CD4-positive, alpha-beta T cell (primary cell): ENCODE data around the gene TPSB2. TPM values are rescaled to one million over a fixed set of nuclear protein-coding genes. Genes with fewer than 3 reads are reported as not detected.

ENCODE experiments used
- ATAC-seq: fragments of 200-7000 bp; cut with Tn5 transposase; one replicate; pipeline ENCODE4 v1.10.0; 2022; ENCODE audit warnings: mild to moderate bottlenecking; ENCODE audit not compliant: poor library complexity
- CTCF ChIA-PET: fragments of 350-600 bp; sonication (Branson Sonifier 250); formaldehyde crosslinking; loops from one replicate; lab custom pipeline; 2021; ENCODE audit warnings: antibody characterized with exemption, inconsistent platforms; lab: Charles Lee
- POLR2A ChIA-PET: fragments of 350-600 bp; sonication (Branson Sonifier 250); formaldehyde crosslinking; loops from one replicate; lab custom pipeline; 2021; ENCODE audit warnings: antibody characterized with exemption, inconsistent platforms; lab: Charles Lee
- DNase-seq, 14 experiments: peaks; one replicate each; pipeline ENCODE4 v3.0.0-alpha.2; 2013 to 2020; ENCODE audit warnings: mixed read lengths in 2 of 14
- H3K27ac ChIP-seq, 2 donors: one replicate each; pipeline versions ENCODE4 v1.5.1 to v1.7.0; 2013; ENCODE audit warnings: low read length in 2 of 2, low read depth in 1 of 2, mild to moderate bottlenecking in 1 of 2
- H3K27me3 ChIP-seq, 2 experiments: 1 replicate in 1 of 2; 2 replicates in 1 of 2; pipeline versions ENCODE4 v1.6.1 to v1.7.0; 2013; ENCODE audit warnings: low read length in 2 of 2, control low read depth in 1 of 2, mild to moderate bottlenecking in 1 of 2, moderate library complexity in 1 of 2; ENCODE audit not compliant: insufficient read depth in 2 of 2, control insufficient read depth in 1 of 2
- H3K36me3 ChIP-seq: one replicate; pipeline ENCODE4 v1.6.1; 2013; ENCODE audit warnings: low read length, control low read depth; ENCODE audit not compliant: insufficient read depth
- H3K4me1 ChIP-seq: one replicate; pipeline ENCODE4 v1.6.1; 2013; ENCODE audit warnings: low read length, control low read depth; ENCODE audit not compliant: insufficient read depth
- H3K4me3 ChIP-seq: one replicate; pipeline ENCODE4 v1.5.1; 2013; ENCODE audit warnings: mild to moderate bottlenecking, low read length, moderate library complexity
- H3K9me3 ChIP-seq, 2 experiments: 1 replicate in 1 of 2; 2 replicates in 1 of 2; pipeline versions ENCODE4 v1.6.1 to v1.7.0; 2013; ENCODE audit warnings: low read length in 2 of 2, mild to moderate bottlenecking in 2 of 2, control low read depth in 1 of 2, moderate library complexity in 1 of 2; ENCODE audit not compliant: control insufficient read depth in 1 of 2, insufficient read depth in 1 of 2
- H3K27ac Mint-ChIP-seq: one replicate; pipeline ENCODE4 v1.8.0; 2020; ENCODE audit warnings: mixed read lengths
- H3K27me3 Mint-ChIP-seq: one replicate; pipeline ENCODE4 v1.8.0; 2021; ENCODE audit warnings: mixed read lengths
- H3K36me3 Mint-ChIP-seq: one replicate; pipeline ENCODE4 v1.8.0; 2021; ENCODE audit warnings: low read depth, mixed read lengths
- H3K4me1 Mint-ChIP-seq: one replicate; pipeline ENCODE4 v1.8.0; 2021; ENCODE audit warnings: low read depth, mixed read lengths
- H3K4me3 Mint-ChIP-seq: one replicate; pipeline ENCODE4 v1.8.0; 2020; ENCODE audit warnings: mild to moderate bottlenecking, mixed read lengths
- H3K9me3 Mint-ChIP-seq: one replicate; pipeline ENCODE4 v1.8.0; 2020; ENCODE audit warnings: mixed read lengths
- intact Hi-C, 2 experiments: fragments of 100-400 bp; cut with DNase I in 1 of 2; cut with micrococcal nuclease in 1 of 2; formaldehyde crosslinking; loops; one replicate each; pipeline versions ENCODE4 v1.15.1 to v1.9.0; 2023 to 2025; cut with DNase I, micrococcal nuclease
- total RNA-seq, 174 experiments: library from RNA in 2 of 174; stranded (reverse) in 2 of 174; gene quantifications; one replicate each; pipeline ENCODE4 v1.2.3 and lab custom pipeline; 2021 to 2026
- TF ChIP-seq, protein P1 (sequence below): fragments of 200-600 bp; IDR thresholded peaks from one replicate; pipeline ENCODE4 v1.8.0; 2022; ENCODE audit warnings: antibody characterized with exemption, mild to moderate bottlenecking

Gene TPSB2
- total RNA-seq, 2 experiments from 2014 or later: not detected

DNA sequence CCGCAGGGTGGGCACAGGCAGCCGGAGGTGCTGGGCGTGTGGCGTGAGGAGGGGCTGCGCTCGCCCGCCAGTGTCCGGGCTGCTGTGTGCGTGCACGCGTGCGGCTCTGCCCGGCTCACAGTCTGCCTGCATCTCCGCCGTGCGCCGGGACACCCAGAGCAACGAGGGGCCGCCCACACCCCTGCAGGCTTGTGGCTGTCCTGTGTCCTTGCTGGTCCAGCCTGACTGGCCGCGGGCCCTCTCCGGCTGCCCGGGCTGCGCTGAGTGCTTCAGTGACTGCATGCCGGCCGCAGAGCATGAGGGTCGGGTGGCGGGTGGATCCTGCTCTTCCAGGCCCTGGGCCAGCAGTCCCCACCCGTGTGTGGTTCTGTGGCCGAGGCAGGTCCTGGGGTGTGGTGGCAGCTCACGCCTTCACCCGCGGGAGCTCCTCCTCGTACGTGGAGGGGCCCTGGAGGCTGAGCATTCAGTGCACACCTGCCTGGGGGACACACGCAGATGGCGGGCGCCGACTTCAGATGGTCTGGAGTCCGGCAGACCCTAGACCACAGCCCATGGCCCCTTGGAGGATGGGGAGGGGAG lies 17.3 kb downstream of the TPSB2 start:
- H3K36me3 ChIP-seq: no peaks in the 10 kb centered on the region
- no peak for ATAC-seq
- H3K9me3 Mint-ChIP-seq: no peaks in the 10 kb centered on the region
- DNase-seq: no peak
- TF ChIP-seq, protein P1, sequence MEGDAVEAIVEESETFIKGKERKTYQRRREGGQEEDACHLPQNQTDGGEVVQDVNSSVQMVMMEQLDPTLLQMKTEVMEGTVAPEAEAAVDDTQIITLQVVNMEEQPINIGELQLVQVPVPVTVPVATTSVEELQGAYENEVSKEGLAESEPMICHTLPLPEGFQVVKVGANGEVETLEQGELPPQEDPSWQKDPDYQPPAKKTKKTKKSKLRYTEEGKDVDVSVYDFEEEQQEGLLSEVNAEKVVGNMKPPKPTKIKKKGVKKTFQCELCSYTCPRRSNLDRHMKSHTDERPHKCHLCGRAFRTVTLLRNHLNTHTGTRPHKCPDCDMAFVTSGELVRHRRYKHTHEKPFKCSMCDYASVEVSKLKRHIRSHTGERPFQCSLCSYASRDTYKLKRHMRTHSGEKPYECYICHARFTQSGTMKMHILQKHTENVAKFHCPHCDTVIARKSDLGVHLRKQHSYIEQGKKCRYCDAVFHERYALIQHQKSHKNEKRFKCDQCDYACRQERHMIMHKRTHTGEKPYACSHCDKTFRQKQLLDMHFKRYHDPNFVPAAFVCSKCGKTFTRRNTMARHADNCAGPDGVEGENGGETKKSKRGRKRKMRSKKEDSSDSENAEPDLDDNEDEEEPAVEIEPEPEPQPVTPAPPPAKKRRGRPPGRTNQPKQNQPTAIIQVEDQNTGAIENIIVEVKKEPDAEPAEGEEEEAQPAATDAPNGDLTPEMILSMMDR: no peak
- H3K27me3 Mint-ChIP-seq: no peaks in the 10 kb centered on the region
- no peak overlapping the region for H3K27ac ChIP-seq
- H3K4me1 Mint-ChIP-seq: peaks cover 5% of the 10 kb centered on the region
- peaks cover 15% of the 10 kb centered on the region for H3K4me1 ChIP-seq
- no peaks in the 10 kb centered on the region for H3K27me3 ChIP-seq
- no peak overlapping the region for H3K27ac Mint-ChIP-seq
- POLR2A ChIA-PET: no interaction called here
- no peak overlapping the region for H3K4me3 Mint-ChIP-seq
- H3K4me3 ChIP-seq: no peak overlapping the region
- peaks cover 0 to 8% of the 10 kb centered on the region in 2 experiments for H3K9me3 ChIP-seq
- CTCF ChIA-PET: no interaction called here
- intact Hi-C loops: no loop called here
- H3K36me3 Mint-ChIP-seq: no peaks in the 10 kb centered on the region

DNA sequence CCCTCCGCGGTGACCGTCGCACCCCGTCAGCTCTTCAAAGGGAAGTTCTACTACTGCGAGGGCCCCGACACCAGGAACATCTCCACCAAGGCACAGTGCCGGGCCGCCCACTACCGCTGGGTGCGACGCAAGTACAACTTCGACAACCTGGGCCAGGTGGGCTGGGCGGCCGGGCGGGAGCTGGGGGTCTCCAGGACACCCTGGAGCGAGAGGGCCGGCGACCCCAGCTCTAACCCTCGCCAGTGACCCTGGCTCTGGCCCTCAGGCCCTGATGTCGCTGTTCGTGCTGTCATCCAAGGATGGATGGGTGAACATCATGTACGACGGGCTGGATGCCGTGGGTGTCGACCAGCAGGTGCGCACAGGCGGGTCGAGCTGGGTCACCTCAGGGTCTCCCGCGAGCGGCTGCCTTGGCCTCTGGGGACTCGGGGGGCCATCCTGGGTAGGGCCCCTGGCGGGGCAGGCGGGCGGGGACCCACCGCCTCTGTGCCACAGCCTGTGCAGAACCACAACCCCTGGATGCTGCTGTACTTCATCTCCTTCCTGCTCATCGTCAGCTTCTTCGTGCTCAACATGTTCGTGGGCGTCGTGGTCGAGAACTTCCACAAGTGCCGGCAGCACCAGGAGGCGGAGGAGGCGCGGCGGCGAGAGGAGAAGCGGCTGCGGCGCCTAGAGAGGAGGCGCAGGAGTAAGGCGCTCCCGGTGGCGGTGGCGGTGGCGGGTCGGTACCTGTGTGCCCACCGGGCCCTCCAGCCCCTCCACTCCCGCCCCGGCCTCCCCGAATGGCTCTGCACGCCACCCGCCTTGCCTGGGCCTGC lies 18.3 kb downstream of the TPSB2 start:
- intact Hi-C loops: no loop called here
- Mint-ChIP-seq H3K4me3 (no peak overlapping the region), H3K27ac (no peak overlapping the region), H3K27me3 (no peaks in the 10 kb centered on the region), H3K36me3 (no peaks in the 10 kb centered on the region), H3K4me1 (peaks cover 5% of the 10 kb centered on the region), H3K9me3 (no peaks in the 10 kb centered on the region)
- Histone ChIP-seq H3K27me3 (no peaks in the 10 kb centered on the region), H3K9me3 (peaks cover 0 to 8% of the 10 kb centered on the region in 2 experiments), H3K36me3 (no peaks in the 10 kb centered on the region), H3K27ac (no peak overlapping the region), H3K4me3 (no peak overlapping the region), H3K4me1 (peaks cover 16% of the 10 kb centered on the region)
- CTCF ChIA-PET: no interaction called here
- DNase-seq (no peak), ATAC-seq (no peak)
- POLR2A ChIA-PET: no interaction called here
- TF ChIP-seq, protein P1: no peak

DNA sequence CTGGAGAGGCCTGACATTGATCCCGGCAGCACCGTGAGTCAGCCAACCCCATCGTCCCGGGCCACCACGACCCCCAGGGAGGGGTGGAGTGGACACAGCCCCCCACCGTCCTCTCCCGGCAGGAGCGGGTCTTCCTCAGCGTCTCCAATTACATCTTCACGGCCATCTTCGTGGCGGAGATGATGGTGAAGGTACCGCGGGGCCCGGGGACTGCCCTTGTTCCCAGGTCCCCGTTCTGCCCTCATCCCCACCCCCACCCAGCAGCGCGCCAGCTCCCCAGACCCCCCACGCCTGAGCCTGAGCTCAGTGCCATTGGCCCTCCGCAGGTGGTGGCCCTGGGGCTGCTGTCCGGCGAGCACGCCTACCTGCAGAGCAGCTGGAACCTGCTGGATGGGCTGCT lies 19.5 kb downstream of the TPSB2 start:
- Mint-ChIP-seq H3K4me1 (peaks cover 5% of the 10 kb centered on the region), H3K9me3 (no peaks in the 10 kb centered on the region), H3K27me3 (no peaks in the 10 kb centered on the region), H3K36me3 (no peaks in the 10 kb centered on the region), H3K4me3 (no peak overlapping the region), H3K27ac (no peak overlapping the region)
- Histone ChIP-seq H3K9me3 (peaks cover 0 to 8% of the 10 kb centered on the region in 2 experiments), H3K27me3 (no peaks in the 10 kb centered on the region), H3K4me3 (no peak overlapping the region), H3K4me1 (peaks cover 16% of the 10 kb centered on the region), H3K27ac (no peak overlapping the region), H3K36me3 (no peaks in the 10 kb centered on the region)
- intact Hi-C loops: no loop called here
- DNase-seq (no peak), ATAC-seq (no peak)
- TF ChIP-seq, protein P1: no peak
- ChIA-PET POLR2A (no interaction called here), CTCF (no interaction called here)
